Posterior cingulate gyrus (tissue), 11 donors: ENCODE data around the gene OSBPL6.
"Not testable (repeated sequence)": the region's sequence is repeated elsewhere in the genome, so short reads cannot be mapped to it uniquely, and the experiment has no call there.

Experiments used
- DNase-seq, 10 donors: peaks; one replicate each; pipeline versions ENCODE4 v3.0.0 to v3.0.0-alpha.2; 2020 to 2021; ENCODE audit warnings: mixed read lengths in 3 of 10
- intact Hi-C: fragments of 100-400 bp; cut with DNase I; formaldehyde crosslinking; loops from one replicate; pipeline ENCODE4 v1.15.1; 2023

Gene OSBPL6

DNA sequence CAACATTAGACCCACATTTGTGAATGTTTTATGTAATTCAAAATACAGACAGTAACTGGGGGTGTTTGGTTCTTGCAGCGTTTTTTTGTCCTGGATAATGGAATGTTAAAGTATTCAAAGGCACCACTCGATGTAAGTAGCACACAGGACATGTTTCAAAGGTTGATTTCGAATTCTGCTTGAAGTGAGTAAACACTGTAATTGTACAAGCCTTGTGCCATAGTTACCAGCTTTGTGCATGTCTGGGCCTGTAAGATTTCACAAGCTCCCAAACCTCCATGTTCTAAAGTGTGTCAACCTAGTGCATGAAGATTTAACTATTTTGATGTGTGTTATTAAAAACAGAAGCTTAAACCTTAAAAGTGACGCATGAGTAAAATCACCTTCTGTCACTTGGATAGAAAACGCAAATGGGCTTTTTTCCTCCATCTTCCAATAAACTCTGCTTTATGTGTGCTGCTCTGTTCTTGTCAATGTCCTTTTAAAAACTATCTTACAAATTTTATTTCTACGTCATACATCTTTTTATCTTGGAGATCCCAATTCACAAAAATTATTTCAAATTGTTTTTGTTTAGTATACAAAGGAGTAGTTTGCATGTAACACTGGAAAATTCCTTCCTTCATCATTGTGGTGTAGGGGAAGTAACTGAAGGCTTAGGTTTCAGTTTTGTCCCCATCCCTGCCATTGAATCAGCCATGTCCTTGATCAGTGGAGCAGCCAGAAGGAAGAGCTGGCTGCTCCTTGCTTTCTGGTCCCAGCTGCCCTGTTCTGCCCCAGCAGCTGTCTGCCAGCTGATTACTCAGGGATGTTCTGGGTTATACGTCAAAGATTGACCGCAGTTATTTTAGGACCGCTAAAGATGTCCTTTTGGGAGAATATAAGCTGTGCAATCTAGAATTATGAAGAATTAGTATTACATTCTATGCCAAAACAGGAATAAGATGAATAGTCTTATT, 137.4 kb downstream of the OSBPL6 start:
- DNase-seq = no peak
- intact Hi-C loops = no loop called here

DNA sequence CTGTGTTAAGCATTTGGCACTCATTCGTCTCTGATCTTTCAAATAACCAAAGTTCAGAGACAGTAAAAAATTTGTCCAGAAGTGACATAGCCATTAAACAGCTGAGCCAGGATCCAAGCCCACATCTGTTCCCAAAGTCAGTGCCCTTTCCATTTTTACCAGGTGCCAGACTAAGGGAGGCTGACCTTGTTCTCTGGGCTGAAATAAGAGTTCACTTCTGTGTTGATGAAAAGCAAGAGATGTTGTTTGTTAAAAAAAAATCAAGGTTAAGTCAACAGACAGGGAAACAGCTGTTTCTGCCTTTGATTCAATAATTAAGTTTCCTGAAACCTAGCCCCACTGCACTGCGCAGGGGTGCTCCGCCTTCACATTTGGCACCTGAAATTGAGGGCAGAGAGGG, 139.5 kb downstream of the OSBPL6 start:
- intact Hi-C loops = no loop called here
- DNase-seq = no peak

DNA sequence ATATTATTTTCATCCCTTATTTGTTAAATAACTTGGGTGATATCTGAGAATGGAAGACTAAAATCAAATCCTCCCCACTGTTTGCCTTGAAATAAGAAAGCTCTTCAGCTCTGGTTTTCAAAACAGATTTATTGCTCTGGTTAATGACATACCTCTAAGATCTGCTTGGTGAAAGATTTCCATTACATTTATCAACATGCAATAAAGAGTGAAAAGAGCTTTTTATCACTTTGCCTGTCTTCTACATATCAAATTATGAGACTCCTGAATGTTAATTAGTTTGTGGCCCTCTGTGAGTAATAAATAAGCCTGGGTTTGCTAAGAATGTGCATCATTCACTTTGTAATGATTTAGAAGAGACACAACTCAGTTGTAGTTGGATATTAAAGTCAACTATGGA, 140.9 kb downstream of the OSBPL6 start:
- intact Hi-C loops = no loop called here
- DNase-seq = no peak

DNA sequence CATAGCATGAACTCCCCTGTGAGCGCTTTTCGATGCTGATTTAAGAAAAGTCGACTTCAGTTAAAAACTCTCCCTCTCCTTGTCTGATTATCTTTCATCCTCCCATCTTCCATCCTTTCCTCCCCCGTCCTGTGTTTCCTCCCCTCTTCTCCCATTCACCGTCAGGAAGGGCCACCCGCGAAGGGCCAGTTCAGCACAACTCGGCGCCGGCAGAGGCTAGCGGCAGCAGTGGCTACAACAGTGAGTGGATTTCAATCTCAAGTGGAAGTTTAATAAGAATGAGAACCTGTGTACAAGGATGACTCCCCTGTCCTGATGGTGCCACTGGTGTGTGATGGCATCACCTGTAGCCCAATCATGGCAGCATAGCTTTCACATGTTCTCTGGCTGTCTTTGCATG, 149.8 kb downstream of the OSBPL6 start:
- DNase-seq = no peak
- intact Hi-C loops = no loop called here

GRCh38 chr2:178345951-178346350, 151.6 kb downstream of the OSBPL6 start:
- intact Hi-C loops = no loop called here

GRCh38 chr2:178350051-178350450, 155.7 kb downstream of the OSBPL6 start:
- intact Hi-C loops = no loop called here
- no peak for DNase-seq

More at GRCh38 chr2:178345951-178346350, 151.6 kb downstream of the OSBPL6 start:
- no peak for DNase-seq

GRCh38 chr2:178357704-178358103, 163.4 kb downstream of the OSBPL6 start:
- DNase-seq, intact Hi-C loops: not testable (repeated sequence)

DNA sequence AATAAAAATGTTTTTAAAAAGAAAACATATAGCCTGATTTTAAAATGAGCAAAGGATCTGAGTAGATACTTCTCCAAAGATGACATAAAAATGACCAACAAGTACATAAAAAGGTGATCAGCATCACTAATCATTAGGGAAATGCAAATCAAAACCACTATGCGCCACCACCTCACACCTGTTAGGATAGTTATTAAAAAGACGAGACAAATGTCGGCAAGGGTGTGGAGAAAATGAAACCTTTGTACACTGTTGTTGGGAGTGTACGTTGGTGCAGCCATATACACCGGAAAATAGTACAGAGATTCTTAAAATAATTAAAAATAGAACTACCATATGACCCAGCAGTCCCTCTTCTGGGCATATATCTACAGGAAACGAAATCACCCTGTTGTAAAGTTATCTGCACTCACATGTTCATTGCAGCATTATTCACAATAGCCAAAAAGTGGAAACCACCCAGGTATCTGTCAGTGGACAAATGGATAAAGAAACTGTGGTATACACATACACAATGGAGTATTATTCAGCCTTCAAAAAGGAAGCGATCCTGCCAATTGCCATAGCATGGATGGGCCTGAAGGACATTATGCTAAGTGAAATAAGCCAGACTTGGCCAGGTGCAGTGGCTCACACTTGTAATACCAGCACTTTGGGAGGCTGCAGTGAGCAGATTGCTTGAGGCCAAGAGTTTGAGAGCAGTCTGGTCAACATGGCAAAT, 165.0 kb downstream of the OSBPL6 start:
- intact Hi-C loops = no loop called here
- no peak for DNase-seq

DNA sequence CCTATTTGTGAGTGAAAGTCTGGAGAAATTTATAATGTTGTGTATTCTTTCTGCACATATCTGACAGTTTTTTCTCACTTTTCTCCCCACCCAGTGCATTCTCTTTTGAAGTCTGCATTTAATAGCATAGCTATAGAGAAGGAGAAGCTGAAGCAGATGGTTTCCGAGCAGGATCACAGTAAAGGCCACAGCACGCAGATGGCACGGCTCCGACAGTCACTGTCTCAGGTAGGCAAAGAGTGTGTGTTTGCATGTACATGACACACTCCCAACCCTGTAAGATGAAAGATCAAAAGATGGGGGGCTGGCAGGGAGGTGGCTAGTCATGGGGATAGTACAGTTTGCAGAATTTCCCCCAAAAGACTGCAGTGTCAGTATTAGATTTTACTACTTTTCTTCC, 167.3 kb downstream of the OSBPL6 start:
- DNase-seq = peak in 1 of 10 donors; percentile 74
- intact Hi-C loops = no loop called here

- intact Hi-C loops = no loop called here
- DNase-seq = peak in 1 of 10 donors; percentile 12
Observed at GRCh38 chr2:178363252-178363651, 168.9 kb downstream of the OSBPL6 start.

- no peak for DNase-seq
- intact Hi-C loops = no loop called here
Observed at GRCh38 chr2:178365116-178365515, 170.8 kb downstream of the OSBPL6 start.

GRCh38 chr2:178366412-178366811, 172.1 kb downstream of the OSBPL6 start:
- intact Hi-C loops = no loop called here

GRCh38 chr2:178367344-178367743, 173.0 kb downstream of the OSBPL6 start:
- intact Hi-C loops = no loop called here
- DNase-seq = no peak

More at GRCh38 chr2:178366412-178366811, 172.1 kb downstream of the OSBPL6 start:
- DNase-seq = no peak

GRCh38 chr2:178374865-178375264, 180.6 kb downstream of the OSBPL6 start:
- intact Hi-C loops = no loop called here
- DNase-seq = no peak

DNA sequence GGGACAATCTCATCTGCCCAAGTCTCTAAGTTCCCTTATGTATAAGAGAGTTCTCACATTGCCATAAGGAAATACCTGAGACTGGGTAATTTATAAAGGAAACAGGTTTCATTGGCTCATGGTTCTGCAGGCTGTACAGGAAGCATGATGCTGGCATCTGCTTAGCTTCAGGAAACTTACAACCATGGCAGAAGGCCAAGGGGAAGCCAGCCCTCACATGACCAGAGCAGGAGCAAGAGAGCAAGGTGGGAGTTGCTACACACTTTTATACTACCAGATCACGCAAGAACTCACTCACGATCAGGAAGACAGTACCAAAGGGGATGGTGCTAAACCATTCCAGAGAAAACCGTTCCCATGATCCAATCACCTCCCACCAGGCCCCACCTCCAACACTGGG, 182.7 kb downstream of the OSBPL6 start:
- intact Hi-C loops = no loop called here
- DNase-seq = peak in 1 of 10 donors; percentile 53

DNA sequence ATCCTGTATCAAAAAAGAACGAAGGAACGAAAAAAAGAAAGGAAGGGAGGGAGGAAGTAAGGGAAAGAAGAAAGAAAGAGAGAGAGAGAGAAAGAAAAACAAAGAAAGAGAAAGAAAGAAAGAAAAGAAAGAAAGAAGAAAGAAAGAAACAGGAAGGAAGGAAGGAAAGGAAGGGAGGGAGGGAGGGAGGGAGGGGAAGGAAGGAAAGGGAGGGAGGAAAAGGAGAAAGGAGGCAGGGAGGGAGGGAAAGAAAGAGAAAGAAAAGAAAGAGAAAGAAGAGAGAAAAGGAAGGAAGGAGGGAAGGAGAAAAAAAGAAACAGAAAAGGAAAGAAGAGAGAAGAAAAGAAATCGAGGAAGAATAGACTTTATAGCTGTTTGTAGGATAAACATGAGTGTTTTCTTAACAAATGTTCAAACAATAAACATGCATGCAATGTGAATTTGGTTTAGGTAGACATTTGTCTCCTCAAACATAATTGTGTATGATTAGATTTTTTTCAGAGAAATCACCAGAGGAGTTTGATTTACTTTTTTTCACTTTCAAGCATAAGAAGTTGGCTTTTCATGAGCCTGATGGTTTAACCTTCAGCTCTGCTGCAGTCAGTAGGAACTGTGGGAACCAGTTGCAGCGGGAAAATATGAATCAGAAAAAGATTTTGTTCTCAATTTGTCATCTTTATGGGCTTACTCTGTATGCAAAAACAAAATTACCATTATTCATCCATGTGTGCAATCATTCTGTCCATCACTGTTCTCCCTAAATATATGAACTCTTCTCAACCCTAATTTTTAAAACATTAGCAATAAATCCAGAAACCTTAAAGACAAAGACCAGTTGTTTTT, 185.1 kb downstream of the OSBPL6 start:
- intact Hi-C loops = no loop called here
- no peak for DNase-seq

DNA sequence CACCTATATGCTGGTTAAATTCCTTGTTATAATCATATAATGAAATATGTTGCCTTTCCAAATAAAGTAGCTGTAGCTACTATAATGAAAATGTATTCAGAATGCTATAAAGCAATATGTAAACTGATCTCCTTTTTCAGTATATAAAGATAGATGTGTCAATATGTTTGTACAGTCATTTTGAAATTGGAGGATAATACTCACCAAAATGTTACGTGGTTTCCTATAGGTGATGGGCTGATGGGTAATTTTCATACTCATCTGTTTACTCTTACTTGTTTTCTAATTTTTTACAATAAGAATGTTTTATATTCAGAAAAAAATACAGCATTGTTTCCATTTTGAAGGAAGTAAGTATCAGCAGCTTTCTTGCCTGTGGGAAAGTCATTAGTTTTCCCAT, 186.5 kb downstream of the OSBPL6 start:
- intact Hi-C loops = no loop called here

GRCh38 chr2:178383718-178384117, 189.4 kb downstream of the OSBPL6 start:
- DNase-seq = no peak
- intact Hi-C loops = no loop called here

More for the DNA sequence above, 186.5 kb downstream of the OSBPL6 start:
- no peak for DNase-seq

DNA sequence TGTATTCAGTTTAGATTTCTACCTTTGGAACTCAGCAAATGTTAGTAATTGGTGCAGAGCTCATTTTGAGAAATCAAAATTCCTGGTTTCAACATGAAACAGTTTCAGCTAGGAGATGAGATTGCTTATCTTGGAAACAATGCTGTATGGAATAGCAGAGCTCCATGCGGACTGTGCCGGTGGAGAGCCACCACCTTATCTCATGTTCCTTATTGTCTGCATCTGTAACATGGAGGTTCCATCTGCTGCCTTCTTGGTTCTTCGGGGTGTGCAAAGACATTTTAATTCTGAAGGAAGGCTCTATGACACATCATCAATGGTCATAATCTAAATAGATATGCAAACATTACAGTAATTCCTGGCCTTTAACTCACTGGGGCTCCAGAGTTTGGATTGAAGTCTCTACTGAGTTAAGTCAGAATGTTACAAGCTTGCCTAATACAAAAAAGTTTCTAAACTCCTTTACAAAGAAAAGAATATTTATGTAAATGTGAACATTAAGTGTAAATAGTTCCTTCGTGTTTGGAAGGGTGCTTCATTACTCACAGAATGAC, 191.4 kb downstream of the OSBPL6 start:
- no peak for DNase-seq
- intact Hi-C loops = no loop called here

DNA sequence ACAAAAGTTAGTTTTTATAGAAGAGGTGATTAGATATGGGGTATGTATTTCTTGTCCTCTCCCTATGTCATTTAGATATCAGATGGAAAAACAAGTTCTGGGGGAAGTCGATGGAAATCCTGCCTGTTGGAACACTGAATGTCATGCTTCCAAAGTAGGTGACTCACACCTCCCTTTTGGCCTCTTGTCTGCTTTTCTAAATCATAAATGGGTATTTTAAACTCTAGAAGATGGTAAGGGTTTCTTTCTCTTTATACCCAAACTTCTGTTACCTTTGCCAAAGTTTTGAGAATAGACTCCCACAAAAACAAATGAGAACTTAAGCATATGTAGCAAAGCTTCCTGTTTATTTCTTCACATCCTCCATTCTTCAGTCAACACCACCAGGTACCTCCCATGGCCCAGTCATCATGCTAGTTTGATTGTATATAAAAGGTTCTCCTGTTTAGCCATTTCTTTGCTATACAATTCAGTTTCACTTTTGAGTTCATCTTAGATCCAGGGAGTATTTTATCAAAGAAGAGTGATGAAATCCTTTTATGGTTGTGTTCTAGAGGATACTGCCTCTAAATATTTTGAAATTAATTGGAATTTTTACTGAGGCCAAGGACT, 192.8 kb downstream of the OSBPL6 start:
- intact Hi-C loops = no loop called here
- DNase-seq = no peak
